GM18498 (cell line): ENCODE results near the gene TRAM2.
"Not testable (repeated sequence)": the region's sequence is repeated elsewhere in the genome, so short reads cannot be mapped to it uniquely, and the experiment has no call there.

ENCODE experiments used
- ATAC-seq: cut with Tn5 transposase; IDR thresholded peaks from one replicate; pipeline ENCODE4 v1.9.1; 2021; ENCODE audit warnings: mild to moderate bottlenecking, moderate library complexity; ENCODE audit not compliant: unreplicated experiment

The TRAM2 gene

DNA sequence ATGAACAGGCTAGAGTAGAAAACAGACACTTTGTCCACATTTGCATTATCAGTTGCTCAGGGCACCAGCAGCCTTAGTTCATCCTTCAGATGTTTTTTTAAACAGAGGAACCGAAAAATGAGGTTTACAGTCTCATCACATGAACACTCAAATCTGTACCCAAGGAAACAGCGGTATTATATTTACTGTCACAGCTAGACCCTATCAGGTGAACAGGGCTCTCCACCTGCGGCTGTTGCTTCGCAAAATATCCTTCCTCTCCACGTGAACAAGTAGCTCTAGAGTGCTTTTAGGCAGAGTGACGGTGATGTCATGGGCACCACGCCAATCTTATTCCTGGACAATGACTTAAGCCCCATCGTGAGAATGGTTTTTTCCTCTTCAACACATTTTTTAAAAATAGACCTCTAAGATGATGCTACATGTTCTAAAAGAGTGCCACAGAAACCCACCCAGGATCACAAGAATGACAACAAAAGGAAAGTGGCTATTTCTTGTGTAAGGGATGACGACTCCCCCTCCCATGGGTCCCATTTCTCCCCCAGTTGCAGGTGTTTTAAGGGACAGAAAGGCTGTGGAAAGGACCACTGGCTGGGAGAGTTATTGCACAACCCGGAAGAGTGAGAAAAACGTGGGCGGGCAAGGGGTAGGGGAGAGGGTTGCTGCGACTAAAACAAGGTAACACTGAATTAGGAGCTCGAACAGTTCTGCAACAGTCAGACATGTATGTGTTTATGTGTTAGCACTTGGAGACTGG, 79.0 kb downstream of the TRAM2 start:
- ATAC-seq, result peak; percentile 83

GRCh38 chr6:52496631-52497030, 80.2 kb downstream of the TRAM2 start:
- ATAC-seq, result no peak

- ATAC-seq, result no peak
Measured at GRCh38 chr6:52495922-52496321, 80.9 kb downstream of the TRAM2 start.

- no peak for ATAC-seq
Measured at GRCh38 chr6:52494298-52495072, 82.4 kb downstream of the TRAM2 start.

GRCh38 chr6:52493669-52494068, 83.2 kb downstream of the TRAM2 start:
- no peak for ATAC-seq

DNA sequence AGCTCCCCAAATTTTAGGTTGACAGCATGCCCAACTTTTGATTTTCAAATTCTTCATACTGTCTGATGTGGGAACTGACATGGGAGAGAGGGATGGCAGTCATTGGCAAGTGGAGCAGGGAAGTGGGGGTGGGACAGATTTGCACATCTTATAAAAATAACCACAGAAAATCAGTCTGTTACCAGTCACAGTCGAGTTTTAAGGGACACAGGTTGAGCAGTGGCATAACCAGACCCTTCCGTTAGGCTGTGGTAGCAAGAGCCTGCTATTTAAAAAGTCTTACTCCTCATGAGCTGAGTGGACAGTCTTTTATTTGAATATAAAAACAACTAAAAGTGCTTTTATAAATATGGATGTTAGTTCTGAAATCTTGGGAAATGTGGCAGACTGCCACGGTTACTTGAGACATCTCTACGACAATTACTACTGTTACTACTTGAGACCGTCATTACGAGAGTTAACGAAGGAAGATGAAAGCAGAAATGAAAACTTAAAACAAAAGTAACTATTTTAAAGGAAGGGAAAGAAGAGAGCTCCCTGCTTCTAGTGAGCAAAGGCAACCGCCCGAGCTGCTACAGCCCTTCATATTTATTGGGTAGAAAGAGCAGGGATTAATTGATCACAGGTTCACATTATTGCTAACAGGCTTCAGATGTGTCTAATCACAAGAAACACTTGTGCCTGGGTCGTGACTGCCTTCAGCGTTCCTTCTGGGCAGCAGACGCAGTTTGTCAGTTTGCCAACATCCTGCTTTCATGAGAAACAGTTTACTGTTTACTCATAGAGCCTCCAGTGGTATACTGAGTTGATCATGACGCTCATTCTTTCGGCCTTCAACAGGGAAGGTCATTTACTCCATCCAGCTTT, 85.4 kb downstream of the TRAM2 start:
- ATAC-seq, result peak; percentile 71

- no peak for ATAC-seq
Measured at GRCh38 chr6:52489881-52490280, 87.0 kb downstream of the TRAM2 start.

DNA sequence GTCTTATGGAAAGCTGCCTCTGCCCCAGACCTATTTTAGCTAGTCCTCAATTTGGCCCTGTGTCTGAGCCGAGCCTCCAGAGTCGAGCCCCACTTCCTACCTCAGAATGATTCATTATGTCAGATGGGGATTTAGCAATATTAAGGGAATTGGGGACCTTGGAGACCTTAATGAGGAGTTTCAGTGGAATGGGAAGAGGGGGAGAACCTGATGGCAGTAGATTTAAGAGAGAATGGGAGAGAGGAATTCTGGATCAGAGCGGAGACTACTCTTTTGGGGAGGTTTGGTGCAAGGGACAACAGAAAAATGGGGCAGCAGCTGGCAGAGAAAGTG, 93.2 kb downstream of the TRAM2 start:
- no peak for ATAC-seq

DNA sequence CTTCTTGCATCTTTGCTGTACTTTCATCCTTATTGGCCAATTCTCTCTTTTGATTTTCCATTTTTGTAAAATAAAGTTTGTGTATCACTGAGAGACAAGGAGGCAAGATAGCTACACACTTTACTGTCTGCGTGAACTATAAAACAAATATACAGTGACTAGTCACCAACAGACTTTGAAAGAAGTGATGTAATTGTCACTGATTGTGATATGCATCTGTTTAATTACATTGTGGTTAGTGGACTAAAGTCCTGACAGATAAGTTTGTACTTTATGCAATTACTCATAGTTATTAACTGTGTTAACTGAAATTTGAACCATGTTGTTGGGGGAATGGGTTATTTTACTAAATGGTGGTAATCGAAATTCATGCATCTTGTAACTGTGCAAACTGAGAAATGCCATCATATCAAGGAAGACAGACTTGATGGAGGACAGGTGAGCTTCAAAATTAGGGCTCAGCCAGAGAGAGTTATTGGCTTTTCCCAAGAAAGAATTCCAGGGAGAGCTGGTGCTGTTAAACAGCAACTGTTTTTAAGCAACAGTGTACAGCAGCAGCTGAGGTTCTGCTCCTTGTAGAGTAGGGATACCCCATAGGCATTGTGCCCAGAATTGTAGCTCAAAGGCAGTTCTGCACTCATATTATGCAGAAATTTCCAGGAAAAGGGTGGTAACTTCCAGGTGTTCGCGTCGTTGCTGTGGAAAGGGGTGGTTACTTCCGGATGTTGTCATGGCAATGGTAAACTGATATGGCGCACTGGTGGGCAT, 93.8 kb downstream of the TRAM2 start:
- no peak for ATAC-seq

DNA sequence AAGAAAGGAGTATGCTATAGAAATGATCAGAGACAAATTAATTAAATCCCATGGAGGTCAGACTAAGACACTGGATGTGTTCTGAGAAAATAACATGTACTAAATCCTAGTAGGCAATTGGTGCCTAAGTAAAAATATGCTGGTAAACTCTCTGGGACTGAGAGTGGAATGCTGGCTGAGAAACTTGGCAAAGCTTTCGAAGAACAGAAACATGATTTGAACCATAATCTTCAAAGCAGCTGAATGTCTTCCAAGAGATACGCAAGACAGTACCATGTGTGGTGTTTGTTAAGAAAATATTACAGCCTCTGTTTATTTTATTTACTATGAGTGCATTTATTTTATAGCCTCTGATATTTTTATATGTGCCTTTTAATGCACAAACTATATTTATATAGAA, 101.6 kb downstream of the TRAM2 start:
- no peak for ATAC-seq

GRCh38 chr6:52474173-52474572, 102.7 kb downstream of the TRAM2 start:
- ATAC-seq, result no peak

DNA sequence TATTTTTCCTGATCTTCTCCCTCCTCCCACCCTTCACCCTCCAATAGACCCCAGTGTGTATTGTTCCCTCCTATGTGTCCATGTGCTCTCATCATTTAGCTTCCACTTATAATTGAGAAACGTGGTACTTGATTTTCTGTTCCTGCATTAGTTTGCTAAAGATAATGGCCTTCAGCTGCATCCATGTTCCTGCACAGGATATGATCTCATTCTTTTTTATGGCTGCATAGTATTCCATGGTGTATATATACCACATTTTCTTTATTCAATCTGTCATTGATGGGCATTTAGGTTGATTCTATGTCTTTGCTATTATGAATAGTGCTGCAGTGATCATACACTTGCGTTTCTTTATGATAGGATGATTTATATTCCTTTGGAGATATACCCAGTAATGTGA, 115.7 kb downstream of the TRAM2 start:
- ATAC-seq, result not testable (repeated sequence)

DNA sequence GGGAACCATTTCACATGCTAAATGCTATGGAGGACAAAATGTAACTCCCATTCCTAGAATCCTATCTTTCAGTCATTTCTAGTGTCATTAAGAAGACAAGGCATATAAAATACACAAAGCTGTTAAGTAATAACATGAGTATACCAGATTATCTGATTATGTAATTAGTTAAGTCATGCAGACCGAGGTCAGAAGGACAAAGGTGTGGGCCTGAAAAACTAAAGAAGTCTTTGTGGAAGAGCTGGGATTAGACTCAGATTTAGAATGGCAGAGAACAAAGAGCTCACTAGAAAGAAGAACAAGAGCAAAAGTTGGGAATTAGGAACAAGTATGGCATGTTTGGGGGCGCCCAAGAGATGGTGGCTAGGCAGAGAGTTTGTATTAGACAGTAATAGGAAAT, 119.8 kb downstream of the TRAM2 start:
- ATAC-seq, result no peak

- no peak for ATAC-seq
Measured at GRCh38 chr6:52454556-52454955, 122.3 kb downstream of the TRAM2 start.
